Transverse colon (tissue), 4 donors: ENCODE results near the gene FANCG.

Experiments used
- POLR2A ChIP-seq: fragments of 450-650 bp; IDR thresholded peaks from one replicate; pipeline ENCODE4 v1.6.1; 2016; ENCODE audit warnings: antibody characterized with exemption, mild to moderate bottlenecking, moderate library complexity
- POLR2AphosphoS5 ChIP-seq, 3 donors: sonication (generic); formaldehyde crosslinking; IDR thresholded peaks; one replicate each; pipeline ENCODE4 v1.6.1; 2016; ENCODE audit warnings: antibody characterized with exemption in 3 of 3
- TF ChIP-seq, protein P1 (sequence below), 5 experiments: fragments of 200-600 bp in 3 of 5; fragments of 450-650 bp in 2 of 5; sonication (generic) in 3 of 5; IDR thresholded peaks; 1 replicate in 2 of 5; 2 replicates in 3 of 5; pipeline ENCODE4 v1.5.1; 2016 to 2017; ENCODE audit warnings: antibody characterized with exemption in 5 of 5, inconsistent platforms in 3 of 5, mild to moderate bottlenecking in 2 of 5, moderate library complexity in 1 of 5

DNA sequence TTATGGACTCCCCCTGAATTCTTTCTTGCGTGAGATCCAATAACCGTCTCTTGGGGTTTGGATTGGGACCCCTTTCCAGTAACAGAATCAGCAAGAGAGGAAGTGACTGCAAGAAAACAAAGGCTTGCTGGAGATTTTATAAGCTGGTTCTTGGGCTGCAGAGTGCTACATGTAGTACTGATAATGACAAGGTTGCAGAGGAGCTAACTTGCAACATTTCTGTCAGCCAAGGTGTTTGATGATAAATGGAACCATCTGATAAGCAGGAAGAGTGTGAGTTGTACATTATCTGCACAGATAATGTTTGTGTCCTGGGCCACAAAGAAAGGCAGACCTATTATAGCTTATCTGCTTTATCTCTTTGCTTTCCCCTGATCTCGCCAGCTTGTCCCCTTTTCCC is 53.1 kb downstream of the FANCG start:
- TF ChIP-seq, protein P1, sequence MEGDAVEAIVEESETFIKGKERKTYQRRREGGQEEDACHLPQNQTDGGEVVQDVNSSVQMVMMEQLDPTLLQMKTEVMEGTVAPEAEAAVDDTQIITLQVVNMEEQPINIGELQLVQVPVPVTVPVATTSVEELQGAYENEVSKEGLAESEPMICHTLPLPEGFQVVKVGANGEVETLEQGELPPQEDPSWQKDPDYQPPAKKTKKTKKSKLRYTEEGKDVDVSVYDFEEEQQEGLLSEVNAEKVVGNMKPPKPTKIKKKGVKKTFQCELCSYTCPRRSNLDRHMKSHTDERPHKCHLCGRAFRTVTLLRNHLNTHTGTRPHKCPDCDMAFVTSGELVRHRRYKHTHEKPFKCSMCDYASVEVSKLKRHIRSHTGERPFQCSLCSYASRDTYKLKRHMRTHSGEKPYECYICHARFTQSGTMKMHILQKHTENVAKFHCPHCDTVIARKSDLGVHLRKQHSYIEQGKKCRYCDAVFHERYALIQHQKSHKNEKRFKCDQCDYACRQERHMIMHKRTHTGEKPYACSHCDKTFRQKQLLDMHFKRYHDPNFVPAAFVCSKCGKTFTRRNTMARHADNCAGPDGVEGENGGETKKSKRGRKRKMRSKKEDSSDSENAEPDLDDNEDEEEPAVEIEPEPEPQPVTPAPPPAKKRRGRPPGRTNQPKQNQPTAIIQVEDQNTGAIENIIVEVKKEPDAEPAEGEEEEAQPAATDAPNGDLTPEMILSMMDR (IDR thresholded peaks at IDR 0.05), result no peak
- no peak for TF ChIP-seq POLR2A
- TF ChIP-seq POLR2AphosphoS5 (IDR thresholded peaks at IDR 0.05), result no peak
